GM15510 (cell line): ENCODE results near the gene NHSL2.

Source experiments
- POLR2A ChIP-seq: IDR thresholded peaks from 3 replicates; pipeline ENCODE4 v1.6.1; 2011; ENCODE audit warnings: borderline replicate concordance; ENCODE audit not compliant: insufficient read length; ENCODE audit errors: extremely low read depth

The NHSL2 gene

GRCh38 chrX:72083291-72083690, 172.6 kb downstream of the NHSL2 start:
- TF ChIP-seq POLR2A, result no peak

GRCh38 chrX:72084114-72084513, 173.5 kb downstream of the NHSL2 start:
- TF ChIP-seq POLR2A, result no peak

GRCh38 chrX:72086995-72087394, 176.3 kb downstream of the NHSL2 start:
- no peak for TF ChIP-seq POLR2A

- no peak for TF ChIP-seq POLR2A
Observed at GRCh38 chrX:72088761-72089160, 178.1 kb downstream of the NHSL2 start.

GRCh38 chrX:72089254-72089653, 178.6 kb downstream of the NHSL2 start:
- no peak for TF ChIP-seq POLR2A

GRCh38 chrX:72094894-72095293, 184.2 kb downstream of the NHSL2 start:
- no peak for TF ChIP-seq POLR2A

- no peak for TF ChIP-seq POLR2A
Observed at GRCh38 chrX:72095370-72095769, 184.7 kb downstream of the NHSL2 start.

- no peak for TF ChIP-seq POLR2A
Observed at GRCh38 chrX:72097098-72097497, 186.5 kb downstream of the NHSL2 start.

GRCh38 chrX:72100051-72100755, 189.6 kb downstream of the NHSL2 start:
- TF ChIP-seq POLR2A, result no peak

GRCh38 chrX:72100824-72101351, 190.2 kb downstream of the NHSL2 start:
- TF ChIP-seq POLR2A, result no peak

GRCh38 chrX:72101597-72102037, 191.0 kb downstream of the NHSL2 start:
- TF ChIP-seq POLR2A, result no peak

GRCh38 chrX:72102126-72102525, 191.5 kb downstream of the NHSL2 start:
- TF ChIP-seq POLR2A, result no peak

GRCh38 chrX:72102760-72103159, 192.1 kb downstream of the NHSL2 start:
- TF ChIP-seq POLR2A, result no peak

- TF ChIP-seq POLR2A, result no peak
Observed at GRCh38 chrX:72105436-72105835, 194.8 kb downstream of the NHSL2 start.

GRCh38 chrX:72107320-72107719, 196.7 kb downstream of the NHSL2 start:
- TF ChIP-seq POLR2A, result no peak

- no peak for TF ChIP-seq POLR2A
Observed at GRCh38 chrX:72107841-72108595, 197.4 kb downstream of the NHSL2 start.
